H1 (cell line): ENCODE data around the gene ZBTB20. TPM values are rescaled to one million over a fixed set of nuclear protein-coding genes. Genes with fewer than 3 reads are reported as not detected.

Source experiments
- CTCF ChIA-PET: fragments of 300-600 bp; sonication (Branson Sonifier 250); formaldehyde crosslinking; loops from one replicate; lab custom pipeline; 2021; ENCODE audit not compliant: partially characterized antibody; lab: Charles Lee
- POLR2A ChIA-PET: fragments of 300-600 bp; sonication (Branson Sonifier 250); formaldehyde crosslinking; loops from one replicate; lab custom pipeline; 2021; ENCODE audit warnings: inconsistent platforms; ENCODE audit not compliant: partially characterized antibody; lab: Charles Lee
- DNase-seq, 2 experiments: peaks; one replicate each; pipeline versions ENCODE4 v3.0.0 to v3.0.0-alpha.2; 2010 to 2022; ENCODE audit warnings: low spot score in 2 of 2, low read depth in 1 of 2, mixed read lengths in 1 of 2
- FAIRE-seq: peaks from 2 replicates; lab custom pipeline; 2011; peaks lifted over from hg19 to GRCh38; lab: Jason Lieb, UNC
- H2AFZ ChIP-seq: 2 replicates; pipeline ENCODE4 v1.8.1; 2012; ENCODE audit warnings: low read length, inconsistent platforms
- H2AK5ac ChIP-seq: 2 replicates; pipeline ENCODE4 v1.6.1; 2013; ENCODE audit warnings: low read depth, low read length
- H2BK120ac ChIP-seq: replicated peaks from 2 replicates; pipeline ENCODE3; 2013; ENCODE audit warnings: low read depth, low read length, inconsistent platforms
- H2BK12ac ChIP-seq: 2 replicates; pipeline ENCODE4 v1.6.1; 2013; ENCODE audit warnings: low read depth, low read length
- H2BK15ac ChIP-seq: 2 replicates; pipeline ENCODE4 v1.6.1; 2013; ENCODE audit warnings: low read length
- H2BK20ac ChIP-seq: 2 replicates; pipeline ENCODE4 v1.6.1; 2013; ENCODE audit warnings: low read length
- H2BK5ac ChIP-seq: 2 replicates; pipeline ENCODE4 v1.6.1; 2013; ENCODE audit warnings: low read depth, low read length
- H3K14ac ChIP-seq: 2 replicates; pipeline ENCODE4 v1.6.1; 2013; ENCODE audit warnings: inconsistent platforms; ENCODE audit not compliant: insufficient read length
- H3K18ac ChIP-seq: 2 replicates; pipeline ENCODE4 v1.6.1; 2013; ENCODE audit warnings: low read length; ENCODE audit errors: extremely low read depth
- H3K23ac ChIP-seq: 2 replicates; pipeline ENCODE4 v1.6.1; 2013; ENCODE audit warnings: inconsistent platforms; ENCODE audit not compliant: insufficient read length
- H3K23me2 ChIP-seq: 2 replicates; pipeline ENCODE4 v1.6.1; 2013; ENCODE audit warnings: low read depth, low read length
- H3K27ac ChIP-seq: 2 replicates; pipeline ENCODE4 v1.6.1; 2011; ENCODE audit warnings: low read depth, low read length, inconsistent platforms
- H3K27me3 ChIP-seq, 4 experiments: replicated peaks in 1 of 4; 1 replicate in 1 of 4; 2 replicates in 3 of 4; pipeline versions ENCODE4 v1.6.1 to v1.8.1; 2011 to 2013; ENCODE audit warnings: low read length in 3 of 4, mild to moderate bottlenecking in 3 of 4, inconsistent platforms in 2 of 4, mixed read lengths in 2 of 4, moderate library complexity in 1 of 4; ENCODE audit not compliant: control insufficient read depth in 3 of 4, insufficient read depth in 3 of 4; ENCODE audit errors: extremely low read depth in 1 of 4
- H3K36me3 ChIP-seq, 4 experiments: 2 replicates each; pipeline versions ENCODE4 v1.6.1 to v1.8.1; 2011 to 2013; ENCODE audit warnings: mild to moderate bottlenecking in 4 of 4, low read length in 3 of 4, moderate library complexity in 2 of 4, control low read depth in 1 of 4, inconsistent platforms in 1 of 4; ENCODE audit not compliant: insufficient read depth in 4 of 4, control insufficient read depth in 2 of 4
- H3K4ac ChIP-seq: replicated peaks from 2 replicates; pipeline ENCODE3; 2013; ENCODE audit warnings: low read length, low read depth, mixed read lengths, inconsistent platforms; ENCODE audit not compliant: insufficient read length
- H3K4me1 ChIP-seq, 4 experiments: replicated peaks in 1 of 4; 1 replicate in 1 of 4; 2 replicates in 3 of 4; pipeline versions ENCODE4 v1.6.1 to v1.8.1; 2011 to 2013; ENCODE audit warnings: low read length in 3 of 4, inconsistent platforms in 2 of 4, mixed read lengths in 1 of 4; ENCODE audit not compliant: insufficient read depth in 4 of 4, control insufficient read depth in 3 of 4
- H3K4me2 ChIP-seq, 2 experiments: 2 replicates each; pipeline versions ENCODE4 v1.6.1 to v1.8.1; 2011 to 2013; ENCODE audit warnings: low read depth in 2 of 2, low read length in 2 of 2, control low read depth in 1 of 2, inconsistent platforms in 1 of 2, mild to moderate bottlenecking in 1 of 2; ENCODE audit not compliant: insufficient read depth in 1 of 2
- H3K4me3 ChIP-seq, 4 experiments: fragments of 200-600, 300-600 bp in 1 of 4; sonication (generic), shearing (Covaris generic), sonication (Bioruptor Twin) in 1 of 4; 2 replicates each; pipeline versions ENCODE4 v1.5.1 to v1.8.1; 2011 to 2016; ENCODE audit warnings: low read length in 4 of 4, low read depth in 3 of 4, control low read depth in 2 of 4, inconsistent platforms in 2 of 4, mild to moderate bottlenecking in 2 of 4, mixed read lengths in 1 of 4, moderate library complexity in 1 of 4; ENCODE audit not compliant: insufficient read depth in 2 of 4; ENCODE audit errors: extremely low read depth in 1 of 4
- H3K56ac ChIP-seq: replicated peaks from 2 replicates; pipeline ENCODE3; 2013; ENCODE audit warnings: low read depth, mild to moderate bottlenecking, mixed read lengths, low read length, inconsistent platforms; ENCODE audit not compliant: insufficient read length
- H3K79me1 ChIP-seq: 2 replicates; pipeline ENCODE4 v1.6.1; 2013; ENCODE audit warnings: low read depth, low read length, control low read depth
- H3K79me2 ChIP-seq, 2 experiments: 2 replicates each; pipeline versions ENCODE4 v1.6.1 to v1.8.1; 2012 to 2013; ENCODE audit warnings: low read length in 2 of 2, mild to moderate bottlenecking in 2 of 2, inconsistent platforms in 1 of 2; ENCODE audit not compliant: insufficient read depth in 2 of 2, control insufficient read depth in 1 of 2
- H3K9ac ChIP-seq, 4 experiments: replicated peaks in 1 of 4; 1 replicate in 1 of 4; 2 replicates in 3 of 4; pipeline versions ENCODE4 v1.6.1 to v1.8.1; 2011 to 2013; ENCODE audit warnings: low read depth in 3 of 4, low read length in 3 of 4, control low read depth in 2 of 4, mild to moderate bottlenecking in 2 of 4, moderate library complexity in 2 of 4, inconsistent platforms in 1 of 4; ENCODE audit errors: extremely low read depth in 1 of 4
- H3K9me3 ChIP-seq, 2 experiments: 2 replicates each; pipeline versions ENCODE4 v1.6.1 to v1.8.1; 2012 to 2013; ENCODE audit warnings: mild to moderate bottlenecking in 2 of 2, moderate library complexity in 2 of 2, control low read depth in 1 of 2, inconsistent platforms in 1 of 2, low read depth in 1 of 2, low read length in 1 of 2, mixed read lengths in 1 of 2; ENCODE audit not compliant: insufficient read depth in 2 of 2
- H4K20me1 ChIP-seq, 2 experiments: replicated peaks in 1 of 2; 2 replicates each; pipeline versions ENCODE3 to v1.8.1; 2011 to 2013; ENCODE audit warnings: inconsistent platforms in 2 of 2, low read length in 2 of 2, mild to moderate bottlenecking in 1 of 2; ENCODE audit not compliant: insufficient read depth in 2 of 2, control insufficient read depth in 1 of 2
- H4K5ac ChIP-seq: 2 replicates; pipeline ENCODE4 v1.6.1; 2013; ENCODE audit warnings: low read length, low read depth, mixed read lengths, inconsistent platforms; ENCODE audit not compliant: insufficient read length
- H4K8ac ChIP-seq: 2 replicates; pipeline ENCODE4 v1.8.0; 2013; ENCODE audit warnings: mild to moderate bottlenecking, moderate library complexity, low read length, inconsistent platforms; ENCODE audit not compliant: insufficient read depth; ENCODE audit errors: extremely low read depth
- H4K91ac ChIP-seq: replicated peaks from 2 replicates; pipeline ENCODE3; 2013; ENCODE audit warnings: low read length, mixed read lengths, inconsistent platforms; ENCODE audit not compliant: insufficient read length
- BRCA1 ChIP-seq: IDR thresholded peaks from 2 replicates; pipeline ENCODE4 v1.6.1; 2012; ENCODE audit warnings: low read depth, low read length, improper control_type of control experiment
- CREB1 ChIP-seq: IDR thresholded peaks from 2 replicates; pipeline ENCODE4 v1.6.1; 2012; ENCODE audit warnings: inconsistent platforms
- HDAC6 ChIP-seq: IDR thresholded peaks from one replicate; pipeline ENCODE4 v1.7.1; 2012; ENCODE audit warnings: low read depth, mild to moderate bottlenecking, inconsistent platforms, low read length, moderate library complexity
- KDM1A ChIP-seq: fragments of 200-600, 300-600 bp; sonication (generic); IDR thresholded peaks from 2 replicates; pipeline ENCODE4 v1.7.1; 2016; ENCODE audit warnings: mild to moderate bottlenecking, low read length, borderline replicate concordance
- TCF12 ChIP-seq: IDR thresholded peaks from 2 replicates; pipeline ENCODE4 v1.6.1; 2011; ENCODE audit warnings: low read depth, mild to moderate bottlenecking, low read length
- WGBS, 2 experiments: shearing (Covaris generic) in 1 of 2; methylation state at CpG; one replicate each; pipeline versions ENCODE4 v1.1.6 to v1.1.7; 2013 to 2015; ENCODE audit warnings: low lambda C conversion rate in 2 of 2, mixed read lengths in 2 of 2, inconsistent platforms in 1 of 2, low coverage in 1 of 2, missing lambda C conversion rate in 1 of 2; ENCODE audit not compliant: insufficient replicate concordance in 2 of 2, insufficient coverage in 1 of 2, insufficient read length in 1 of 2; ENCODE audit errors: extremely low coverage in 1 of 2, missing lambda C conversion rate in 1 of 2; 5-methylcytosine and 5-hydroxymethylcytosine counted together
- polyA plus RNA-seq, 7 experiments: library from polyadenylated mRNA; depleted of rRNA in 3 of 7; stranded (reverse) in 5 of 7; unstranded in 2 of 7; fragments of >200 nt in 5 of 7; fragments of 200-250 nt in 2 of 7; gene quantifications; 1 replicate in 5 of 7; 2 replicates in 1 of 7; 4 replicates in 1 of 7; pipeline versions ENCODE4 v1.2.1 to v1.2.3, GENCODE V29; 2011 to 2013; ENCODE audit warnings: missing spikeins in 2 of 7, mixed read lengths in 2 of 7
- total RNA-seq: library from RNA; stranded (reverse); fragmentation: NEBNext Ultra II Directional; extraction: Animal tissue kit (Norgen Biotek cat#: 25700); gene quantifications from 2 replicates; pipeline ENCODE4 v1.2.1, GENCODE V29; 2021

ZBTB20 gene
- total and polyA plus RNA-seq, 2 of the 8 experiments (the other 6 are each of a cell fraction or from before 2014, with no cell fraction given): 0.35 to 1.3 TPM

DNA sequence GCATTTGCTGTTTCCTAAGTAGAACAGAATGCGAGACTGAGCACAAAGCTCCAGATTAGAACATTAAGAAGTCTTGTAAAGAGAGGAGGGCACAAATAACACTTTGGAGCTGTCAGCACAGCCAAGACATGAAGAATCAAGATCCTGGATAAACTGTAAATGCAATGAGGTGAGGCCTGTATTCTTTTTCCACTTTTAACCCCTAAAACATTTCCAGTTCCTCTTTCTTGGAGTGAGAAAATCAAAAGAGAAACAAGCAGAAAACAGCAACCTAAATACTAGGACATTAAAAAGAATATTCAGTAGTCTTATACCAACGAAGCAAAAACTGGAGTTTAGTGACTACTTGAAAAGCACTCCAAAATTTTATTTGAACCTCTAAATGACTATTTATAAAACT, 204.3 kb downstream of the ZBTB20 start:
- no peak for FAIRE-seq
- H3K9me3 ChIP-seq: no peaks in the 10 kb centered on the region
- H3K79me1 ChIP-seq: no peaks in the 10 kb centered on the region
- no peaks in the 10 kb centered on the region for H3K23me2 ChIP-seq
- no peaks in the 10 kb centered on the region for H3K4me1 ChIP-seq
- H3K23ac ChIP-seq: no peak overlapping the region
- H2BK120ac ChIP-seq: no peak overlapping the region
- no peak overlapping the region for H2BK15ac ChIP-seq
- no peak overlapping the region for H2BK5ac ChIP-seq
- 91% methylated on average over 2 of the region's 2 CpGs; no CpG with 5 or more reads in 1 of the 2 experiments for WGBS, 2 experiments
- no peak overlapping the region for H3K4me2 ChIP-seq
- H3K36me3 ChIP-seq: no peaks in the 10 kb centered on the region
- ChIA-PET POLR2A (no interaction called here), CTCF (no interaction called here)
- H4K20me1 ChIP-seq: no peaks in the 10 kb centered on the region
- H3K79me2 ChIP-seq: no peaks in the 10 kb centered on the region
- no peak overlapping the region for H3K9ac ChIP-seq
- no peak overlapping the region for H3K18ac ChIP-seq
- no peak overlapping the region for H3K27ac ChIP-seq
- no peak overlapping the region for H3K56ac ChIP-seq
- no peak overlapping the region for H4K8ac ChIP-seq
- H2BK12ac ChIP-seq: no peak overlapping the region
- no peak overlapping the region for H3K4ac ChIP-seq
- H2AFZ ChIP-seq: no peak overlapping the region
- no peak overlapping the region for H2AK5ac ChIP-seq
- H4K5ac ChIP-seq: no peak overlapping the region
- no peak overlapping the region for H2BK20ac ChIP-seq
- H3K14ac ChIP-seq: no peak overlapping the region
- no peak overlapping the region for H4K91ac ChIP-seq
- no peaks in the 10 kb centered on the region for H3K27me3 ChIP-seq
- no peak overlapping the region for H3K4me3 ChIP-seq
- no peak for DNase-seq
- TF ChIP-seq HDAC6 (no peak), CREB1 (no peak), TCF12 (no peak), BRCA1 (no peak), KDM1A (no peak)
